Tibial nerve (tissue), 4 donors: Measurements from ENCODE around the gene NASP. TPM values are rescaled to one million over a fixed set of nuclear protein-coding genes. Genes with fewer than 3 reads are reported as not detected.
"Not testable (repeated sequence)": the region's sequence is repeated elsewhere in the genome, so short reads cannot be mapped to it uniquely, and the experiment has no call there.

Experiments used
- DNase-seq, 2 donors: peaks; one replicate each; pipeline ENCODE4 v3.0.0-alpha.2; 2019; ENCODE audit warnings: low spot score in 2 of 2
- H3K27ac ChIP-seq, 4 donors: fragments of 200-600 bp; sonication (generic) in 3 of 4; one replicate each; pipeline ENCODE4 v1.5.1; 2017 to 2019; ENCODE audit warnings: mild to moderate bottlenecking in 1 of 4
- H3K27me3 ChIP-seq, 2 donors: fragments of 200-600 bp; sonication (generic) in 1 of 2; one replicate each; pipeline versions ENCODE4 v1.5.1 to v1.6.0; 2017 to 2019
- H3K36me3 ChIP-seq, 3 donors: fragments of 200-600 bp; sonication (generic); one replicate each; pipeline ENCODE4 v1.5.1; 2018 to 2019
- H3K4me1 ChIP-seq, 4 donors: fragments of 200-600 bp; sonication (generic) in 3 of 4; one replicate each; pipeline ENCODE4 v1.5.1; 2017 to 2019
- H3K4me3 ChIP-seq, 4 donors: fragments of 200-600 bp; sonication (generic) in 3 of 4; one replicate each; pipeline ENCODE4 v1.5.1; 2017 to 2019; ENCODE audit warnings: mild to moderate bottlenecking in 1 of 4, moderate library complexity in 1 of 4
- H3K9me3 ChIP-seq, 4 donors: fragments of 200-600 bp; sonication (generic) in 3 of 4; one replicate each; pipeline ENCODE4 v1.5.1; 2017 to 2019
- EP300 ChIP-seq, 2 donors: sonication (generic); formaldehyde crosslinking; IDR thresholded peaks; one replicate each; pipeline ENCODE4 v1.6.1; 2017; ENCODE audit warnings: antibody characterized with exemption in 2 of 2, mild to moderate bottlenecking in 1 of 2
- POLR2A ChIP-seq, 2 donors: fragments of 450-650 bp; IDR thresholded peaks; one replicate each; pipeline ENCODE4 v1.6.1; 2017; ENCODE audit warnings: antibody characterized with exemption in 2 of 2, mild to moderate bottlenecking in 2 of 2, moderate library complexity in 2 of 2
- WGBS, 2 donors: methylation state at CpG; one replicate each; pipeline ENCODE4 v1.1.5; 2018; 5-methylcytosine and 5-hydroxymethylcytosine counted together
- total RNA-seq, 4 donors: library from RNA; depleted of rRNA; stranded (reverse); fragments of >200 nt; gene quantifications; one replicate each; pipeline ENCODE4 v1.1.0, GENCODE V29; 2016
- TF ChIP-seq, protein P1 (sequence below), 5 experiments: fragments of 200-600 bp in 3 of 5; fragments of 450-650 bp in 2 of 5; sonication (generic) in 3 of 5; IDR thresholded peaks; one replicate each; pipeline ENCODE4 v1.5.1; 2016 to 2019; ENCODE audit warnings: antibody characterized with exemption in 5 of 5, mild to moderate bottlenecking in 3 of 5, moderate library complexity in 2 of 5

Gene NASP
- total RNA-seq, 4 donors from 2014 or later = 71.2 to 105 (median 80.6) TPM

GRCh38 chr1:45585110-45585426, 1.2 kb downstream of the NASP start:
- Histone ChIP-seq H3K27ac (peak overlapping the region in 2 of 4 donors; percentile 90 to 93), H3K4me1 (peaks cover 0 to 24% (median 13%) of the 10 kb centered on the region in 4 donors), H3K27me3 (no peaks in the 10 kb centered on the region), H3K4me3 (peak overlapping the region; percentile 81 to 82 (median 82)), H3K36me3 (no peaks in the 10 kb centered on the region), H3K9me3 (no peaks in the 10 kb centered on the region)
- WGBS, 2 donors = 1 to 2% methylated on average over 5 of the region's 5 CpGs
- no peak for DNase-seq
- TF ChIP-seq, protein P1, sequence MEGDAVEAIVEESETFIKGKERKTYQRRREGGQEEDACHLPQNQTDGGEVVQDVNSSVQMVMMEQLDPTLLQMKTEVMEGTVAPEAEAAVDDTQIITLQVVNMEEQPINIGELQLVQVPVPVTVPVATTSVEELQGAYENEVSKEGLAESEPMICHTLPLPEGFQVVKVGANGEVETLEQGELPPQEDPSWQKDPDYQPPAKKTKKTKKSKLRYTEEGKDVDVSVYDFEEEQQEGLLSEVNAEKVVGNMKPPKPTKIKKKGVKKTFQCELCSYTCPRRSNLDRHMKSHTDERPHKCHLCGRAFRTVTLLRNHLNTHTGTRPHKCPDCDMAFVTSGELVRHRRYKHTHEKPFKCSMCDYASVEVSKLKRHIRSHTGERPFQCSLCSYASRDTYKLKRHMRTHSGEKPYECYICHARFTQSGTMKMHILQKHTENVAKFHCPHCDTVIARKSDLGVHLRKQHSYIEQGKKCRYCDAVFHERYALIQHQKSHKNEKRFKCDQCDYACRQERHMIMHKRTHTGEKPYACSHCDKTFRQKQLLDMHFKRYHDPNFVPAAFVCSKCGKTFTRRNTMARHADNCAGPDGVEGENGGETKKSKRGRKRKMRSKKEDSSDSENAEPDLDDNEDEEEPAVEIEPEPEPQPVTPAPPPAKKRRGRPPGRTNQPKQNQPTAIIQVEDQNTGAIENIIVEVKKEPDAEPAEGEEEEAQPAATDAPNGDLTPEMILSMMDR (IDR thresholded peaks at IDR 0.05) = peak in 2 of 5 experiments; percentile 7 to 8
- no peak for TF ChIP-seq POLR2A (IDR thresholded peaks at IDR 0.05)

- TF ChIP-seq, protein P1 (IDR thresholded peaks at IDR 0.05) = no peak
- TF ChIP-seq POLR2A (IDR thresholded peaks at IDR 0.05) = no peak
- TF ChIP-seq EP300 (IDR thresholded peaks at IDR 0.05) = no peak
- peak overlapping the region in 2 of 4 donors; percentile 90 to 93 for H3K27ac ChIP-seq
- peaks cover 0 to 24% (median 13%) of the 10 kb centered on the region in 4 donors for H3K4me1 ChIP-seq
- peak overlapping the region; percentile 81 to 82 (median 82) for H3K4me3 ChIP-seq
- no peak for DNase-seq
- no peaks in the 10 kb centered on the region for H3K9me3 ChIP-seq
- 35 to 42% methylated on average over 7 of the region's 7 CpGs for WGBS, 2 donors
- no peaks in the 10 kb centered on the region for H3K36me3 ChIP-seq
- H3K27me3 ChIP-seq = no peaks in the 10 kb centered on the region
Observed at GRCh38 chr1:45585496-45586075, 1.7 kb downstream of the NASP start.

GRCh38 chr1:45586769-45587168, 2.9 kb downstream of the NASP start:
- no peaks in the 10 kb centered on the region for H3K9me3 ChIP-seq
- WGBS, 2 donors = 72 to 76% methylated on average over 4 of the region's 4 CpGs
- peaks cover 0 to 6% (median 0%) of the 10 kb centered on the region in 3 donors for H3K36me3 ChIP-seq
- peaks cover 0 to 27% (median 13%) of the 10 kb centered on the region in 4 donors for H3K4me1 ChIP-seq
- no peak overlapping the region for H3K27ac ChIP-seq
- DNase-seq = no peak
- no peaks in the 10 kb centered on the region for H3K27me3 ChIP-seq
- H3K4me3 ChIP-seq = no peak overlapping the region
- no peak for TF ChIP-seq EP300 (IDR thresholded peaks at IDR 0.05)
- TF ChIP-seq, protein P1 (IDR thresholded peaks at IDR 0.05) = no peak
- TF ChIP-seq POLR2A (IDR thresholded peaks at IDR 0.05) = no peak

DNA sequence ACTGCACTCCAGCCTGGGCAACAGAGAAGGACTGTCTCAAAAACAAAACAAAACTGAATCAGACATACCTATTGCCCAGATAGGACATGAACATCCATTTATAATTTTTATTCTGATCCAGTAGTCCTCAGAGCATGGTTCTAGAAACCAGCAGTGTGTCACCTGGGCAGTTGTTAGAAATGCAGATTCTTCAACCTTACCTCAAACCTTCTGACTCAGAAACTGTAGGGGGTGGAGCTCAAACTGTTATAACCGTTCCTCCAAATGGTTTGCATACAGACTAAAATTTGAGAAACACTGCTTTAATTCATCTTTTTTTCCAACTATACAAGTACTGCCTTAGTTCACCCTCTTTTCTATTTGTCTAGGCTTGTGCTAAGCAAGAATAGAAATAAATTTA, 6.0 kb downstream of the NASP start:
- Histone ChIP-seq H3K4me1 (peaks cover 0 to 22% (median 13%) of the 10 kb centered on the region in 4 donors), H3K36me3 (peaks cover 0 to 34% (median 0%) of the 10 kb centered on the region in 3 donors), H3K27me3 (no peaks in the 10 kb centered on the region), H3K27ac (no peak overlapping the region), H3K4me3 (no peak overlapping the region), H3K9me3 (no peaks in the 10 kb centered on the region)
- no peak for DNase-seq
- TF ChIP-seq EP300 (IDR thresholded peaks at IDR 0.05) (no peak), POLR2A (IDR thresholded peaks at IDR 0.05) (no peak)
- 34 to 50% methylated on average over 1 of the region's 1 CpG for WGBS, 2 donors

DNA sequence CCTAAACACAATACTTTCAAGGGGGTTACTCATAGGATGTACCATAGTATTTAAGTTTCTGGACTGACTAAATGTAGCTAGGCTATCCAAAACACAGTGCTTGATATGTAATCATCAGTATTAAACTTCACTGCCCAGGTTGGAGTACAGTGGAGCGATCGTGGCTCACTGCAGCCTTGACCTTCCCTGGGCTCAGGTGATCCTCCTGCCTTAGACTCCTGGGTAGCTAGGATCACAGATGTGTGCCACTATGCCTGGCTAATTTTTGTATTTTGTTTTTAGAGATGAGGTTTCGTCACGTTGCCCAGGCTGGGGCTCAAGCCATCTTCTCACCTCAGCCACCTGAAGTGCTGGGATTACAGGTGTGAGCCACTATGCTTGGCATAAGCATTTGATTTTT, 10.6 kb downstream of the NASP start:
- Histone ChIP-seq H3K4me3 (no peak overlapping the region), H3K9me3 (no peaks in the 10 kb centered on the region), H3K36me3 (peaks cover 0 to 49% (median 0%) of the 10 kb centered on the region in 3 donors), H3K27ac (no peak overlapping the region), H3K4me1 (peaks cover 0 to 3% (median 0%) of the 10 kb centered on the region in 4 donors), H3K27me3 (no peaks in the 10 kb centered on the region)
- TF ChIP-seq POLR2A (IDR thresholded peaks at IDR 0.05) (no peak), EP300 (IDR thresholded peaks at IDR 0.05) (no peak)
- TF ChIP-seq, protein P1 (IDR thresholded peaks at IDR 0.05) = no peak
- WGBS, 2 donors = 82% methylated on average over 4 of the region's 4 CpGs
- DNase-seq = no peak

DNA sequence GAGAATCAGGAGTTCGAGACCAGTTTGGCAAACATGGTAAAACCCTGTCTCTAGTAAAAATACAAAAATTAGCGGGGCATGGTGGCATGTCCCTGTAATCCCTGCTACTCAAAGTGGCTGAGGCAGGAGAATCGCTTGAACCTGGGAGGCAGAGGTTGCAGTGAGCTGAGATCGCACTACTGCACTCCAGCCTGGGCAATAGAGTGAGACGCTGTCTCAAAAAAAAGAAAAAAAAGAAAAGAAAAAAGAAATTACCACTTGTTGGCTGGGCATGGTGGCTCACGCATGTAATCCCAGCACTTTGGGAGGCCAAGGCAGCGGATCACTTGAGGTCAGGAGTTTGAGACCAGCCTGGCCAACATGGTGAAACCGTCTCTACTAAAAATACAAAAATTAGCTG, 12.9 kb downstream of the NASP start:
- not testable (repeated sequence) for H3K9me3 ChIP-seq, H3K27ac ChIP-seq, DNase-seq, H3K27me3 ChIP-seq, H3K4me3 ChIP-seq, H3K4me1 ChIP-seq
- peaks cover 0 to 44% (median 0%) of the 10 kb centered on the region in 3 donors for H3K36me3 ChIP-seq
- 98% methylated on average over 8 of the region's 8 CpGs for WGBS, 2 donors
